OCI-LY7 (cell line): ENCODE measurements around the gene GSTO1. TPM values are rescaled to one million over a fixed set of nuclear protein-coding genes. Genes with fewer than 3 reads are reported as not detected.

ENCODE experiments used
- BruUV-seq: library from RNA; stranded (reverse); fragments of 400-500 nt; replicated peaks from 2 replicates; lab custom pipeline; 2021; lab: Mats Ljungman, UMichigan
- CTCF ChIA-PET: fragments of 300-600 bp; sonication (Branson Sonifier 250); formaldehyde crosslinking; loops from one replicate; lab custom pipeline; 2022; ENCODE audit warnings: antibody characterized with exemption; ENCODE audit not compliant: unreplicated experiment; lab: Charles Lee
- POLR2A ChIA-PET: fragments of 300-600 bp; sonication (Branson Sonifier 250); formaldehyde crosslinking; loops from one replicate; lab custom pipeline; 2022; ENCODE audit warnings: antibody characterized with exemption; lab: Charles Lee
- DNase-seq: peaks from one replicate; pipeline ENCODE4 v3.0.0-alpha.2; 2015; ENCODE audit warnings: low spot score
- H2AFZ ChIP-seq: fragments of 200-600 bp; sonication (generic), shearing (Covaris generic); 2 replicates; pipeline ENCODE4 v1.6.1; 2014; ENCODE audit warnings: mild to moderate bottlenecking, antibody characterized with exemption, low read length, moderate library complexity
- H3K27ac ChIP-seq: fragments of 200-600 bp; sonication (generic); 2 replicates; pipeline ENCODE4 v1.5.1; 2014; ENCODE audit warnings: mixed run types, low read depth, mild to moderate bottlenecking, moderate library complexity, low read length, inconsistent platforms; ENCODE audit not compliant: poor library complexity, severe bottlenecking
- H3K36me3 ChIP-seq: fragments of 200-600 bp; sonication (generic); 2 replicates; pipeline ENCODE4 v1.6.1; 2014; ENCODE audit warnings: mild to moderate bottlenecking, antibody characterized with exemption, low read length, moderate library complexity, mixed read lengths; ENCODE audit not compliant: insufficient read depth
- H3K4me1 ChIP-seq: fragments of 200-600 bp; sonication (generic); 2 replicates; pipeline ENCODE4 v1.5.1; 2014; ENCODE audit warnings: mild to moderate bottlenecking, low read length; ENCODE audit not compliant: insufficient read depth, poor library complexity, severe bottlenecking
- H3K4me2 ChIP-seq: fragments of 200-600 bp; sonication (generic); 2 replicates; pipeline ENCODE4 v1.6.1; 2014; ENCODE audit warnings: mild to moderate bottlenecking, low read length
- H3K4me3 ChIP-seq: fragments of 200-600 bp; sonication (generic); 2 replicates; pipeline ENCODE4 v1.5.1; 2014; ENCODE audit warnings: mild to moderate bottlenecking, low read depth, low read length; ENCODE audit not compliant: poor library complexity, severe bottlenecking
- H3K79me2 ChIP-seq: fragments of 200-600 bp; sonication (generic); 2 replicates; pipeline ENCODE4 v1.6.1; 2016; ENCODE audit warnings: low read depth, mild to moderate bottlenecking, low read length, moderate library complexity, mixed read lengths; ENCODE audit not compliant: insufficient read depth
- H3K9me2 ChIP-seq: fragments of 200-600 bp; sonication (generic); 2 replicates; pipeline ENCODE4 v1.6.1; 2016; ENCODE audit warnings: mild to moderate bottlenecking, low read length, mixed read lengths; ENCODE audit not compliant: insufficient read depth
- H3K9me3 ChIP-seq: fragments of 200-600 bp; sonication (generic); 2 replicates; pipeline ENCODE4 v1.6.1; 2014; ENCODE audit warnings: mild to moderate bottlenecking, mixed run types, low read length, mixed read lengths
- H4K20me1 ChIP-seq: fragments of 200-600 bp; sonication (generic); 2 replicates; pipeline ENCODE4 v1.6.1; 2014; ENCODE audit warnings: mild to moderate bottlenecking, antibody characterized with exemption, low read length, moderate library complexity, mixed read lengths; ENCODE audit not compliant: insufficient read depth
- EZH2phosphoT487 ChIP-seq: fragments of 200-600 bp; sonication (generic); IDR thresholded peaks from 2 replicates; pipeline ENCODE4 v1.6.1; 2018; ENCODE audit warnings: low read depth, borderline replicate concordance, mild to moderate bottlenecking, mixed run types, antibody characterized with exemption, low read length, moderate library complexity, mixed read lengths
- intact Hi-C: fragments of 100-400 bp; cut with micrococcal nuclease; formaldehyde crosslinking; loops from one replicate; pipeline ENCODE4 v1.10.0; 2022; ENCODE audit not compliant: unreplicated experiment
- total RNA-seq, 2 experiments: library from RNA; depleted of rRNA in 1 of 2; stranded (reverse); fragments of >200 nt in 1 of 2; shearing (Covaris generic) in 1 of 2; gene quantifications; 2 replicates each; pipeline ENCODE4 v1.2.3, GENCODE V29; 2014 to 2022
- TF ChIP-seq, protein P1 (sequence below): fragments of 200-600 bp; sonication (generic); conservative IDR thresholded peaks from 2 replicates; pipeline ENCODE4 v1.5.1; 2014; ENCODE audit warnings: mild to moderate bottlenecking, antibody characterized with exemption, low read length, moderate library complexity, mixed read lengths

The GSTO1 gene
- total RNA-seq, 2 experiments from 2014 or later, result 1.7 to 27.4 TPM

DNA sequence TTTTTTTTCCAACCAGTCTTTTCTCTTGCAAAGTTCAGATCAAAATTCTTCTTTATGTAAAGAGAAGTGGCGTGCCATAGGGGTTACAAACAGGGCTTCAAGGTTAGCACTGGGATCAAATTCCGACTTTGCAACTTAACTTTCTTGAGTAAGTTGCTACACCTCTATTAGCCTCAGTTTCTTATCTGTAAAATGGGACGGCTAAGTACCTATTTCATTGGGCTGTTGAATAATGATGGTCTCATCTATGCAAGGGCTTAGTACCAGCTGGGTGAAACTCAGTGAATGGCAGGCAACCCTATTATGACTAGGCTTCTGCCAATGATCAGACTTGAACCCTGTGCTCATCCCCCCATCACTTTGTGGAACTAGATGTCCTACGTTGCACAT, 49.7 kb downstream of the GSTO1 start:
- H4K20me1 ChIP-seq, result no peaks in the 10 kb centered on the region
- intact Hi-C loops, result no loop called here
- no peak overlapping the region for H2AFZ ChIP-seq
- H3K4me3 ChIP-seq, result no peak overlapping the region
- TF ChIP-seq, protein P1, sequence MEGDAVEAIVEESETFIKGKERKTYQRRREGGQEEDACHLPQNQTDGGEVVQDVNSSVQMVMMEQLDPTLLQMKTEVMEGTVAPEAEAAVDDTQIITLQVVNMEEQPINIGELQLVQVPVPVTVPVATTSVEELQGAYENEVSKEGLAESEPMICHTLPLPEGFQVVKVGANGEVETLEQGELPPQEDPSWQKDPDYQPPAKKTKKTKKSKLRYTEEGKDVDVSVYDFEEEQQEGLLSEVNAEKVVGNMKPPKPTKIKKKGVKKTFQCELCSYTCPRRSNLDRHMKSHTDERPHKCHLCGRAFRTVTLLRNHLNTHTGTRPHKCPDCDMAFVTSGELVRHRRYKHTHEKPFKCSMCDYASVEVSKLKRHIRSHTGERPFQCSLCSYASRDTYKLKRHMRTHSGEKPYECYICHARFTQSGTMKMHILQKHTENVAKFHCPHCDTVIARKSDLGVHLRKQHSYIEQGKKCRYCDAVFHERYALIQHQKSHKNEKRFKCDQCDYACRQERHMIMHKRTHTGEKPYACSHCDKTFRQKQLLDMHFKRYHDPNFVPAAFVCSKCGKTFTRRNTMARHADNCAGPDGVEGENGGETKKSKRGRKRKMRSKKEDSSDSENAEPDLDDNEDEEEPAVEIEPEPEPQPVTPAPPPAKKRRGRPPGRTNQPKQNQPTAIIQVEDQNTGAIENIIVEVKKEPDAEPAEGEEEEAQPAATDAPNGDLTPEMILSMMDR, result no peak
- TF ChIP-seq EZH2phosphoT487, result no peak
- DNase-seq, result no peak
- no peaks in the 10 kb centered on the region for H3K36me3 ChIP-seq
- H3K9me2 ChIP-seq, result no peaks in the 10 kb centered on the region
- H3K4me2 ChIP-seq, result no peak overlapping the region
- peaks cover 19% of the 10 kb centered on the region for H3K4me1 ChIP-seq
- H3K79me2 ChIP-seq, result no peaks in the 10 kb centered on the region
- no TSS peak for BruUV-seq
- H3K27ac ChIP-seq, result no peak overlapping the region
- ChIA-PET CTCF (interaction anchor here (0.6 to 3.8 kb wide), 3 partner anchors 13 to 46 kb away, joined by 3 to 28 read pairs (median 5); no protein-coding TSS in a partner anchor), POLR2A (interaction anchor here (1.3 kb wide), 1 partner anchor 34 kb away, joined by 6 read pairs; the partner anchor contains the start of gene ITPRIP)
- H3K9me3 ChIP-seq, result no peaks in the 10 kb centered on the region

DNA sequence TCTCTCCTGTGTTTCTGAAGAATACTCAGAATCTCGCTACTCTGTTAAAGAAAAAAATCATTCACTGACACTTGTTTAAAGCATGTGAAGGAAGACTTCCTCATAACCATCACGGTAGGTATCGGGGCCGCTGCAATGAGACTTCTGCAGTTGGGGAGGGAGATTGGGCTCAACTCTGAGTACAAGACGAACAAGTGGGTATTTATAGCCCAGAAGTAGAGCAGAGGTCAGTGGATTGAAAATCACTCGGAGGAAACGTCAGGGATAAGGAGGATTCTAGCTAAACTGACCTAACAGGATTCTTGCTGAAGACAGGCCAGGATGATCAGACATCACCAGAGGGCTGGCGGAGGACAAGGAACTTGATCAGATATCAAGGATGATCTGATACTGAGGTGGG, 50.2 kb downstream of the GSTO1 start:
- Histone ChIP-seq H3K4me2 (no peak overlapping the region), H3K4me1 (peaks cover 19% of the 10 kb centered on the region), H3K9me3 (no peaks in the 10 kb centered on the region), H2AFZ (no peak overlapping the region), H3K79me2 (no peaks in the 10 kb centered on the region), H4K20me1 (no peaks in the 10 kb centered on the region), H3K27ac (no peak overlapping the region), H3K9me2 (no peaks in the 10 kb centered on the region), H3K36me3 (peaks cover 6% of the 10 kb centered on the region; the same call in 1 of the 2 replicates), H3K4me3 (no peak overlapping the region)
- ChIA-PET POLR2A (interaction anchor here (1.3 to 3.0 kb wide), 4 partner anchors 13 to 34 kb away, joined by 4 to 16 read pairs (median 7); partner anchors contain the start of gene ITPRIP), CTCF (interaction anchor here (0.6 to 3.8 kb wide), 6 partner anchors 9 to 46 kb away, joined by 3 to 28 read pairs (median 4); no protein-coding TSS in a partner anchor)
- TF ChIP-seq, protein P1, result no peak
- no peak for TF ChIP-seq EZH2phosphoT487
- no TSS peak for BruUV-seq
- no peak for DNase-seq
- intact Hi-C loops, result loop anchor here (1.0 kb wide), 2 partner anchors 32 to 45 kb away; no protein-coding TSS in a partner anchor

DNA sequence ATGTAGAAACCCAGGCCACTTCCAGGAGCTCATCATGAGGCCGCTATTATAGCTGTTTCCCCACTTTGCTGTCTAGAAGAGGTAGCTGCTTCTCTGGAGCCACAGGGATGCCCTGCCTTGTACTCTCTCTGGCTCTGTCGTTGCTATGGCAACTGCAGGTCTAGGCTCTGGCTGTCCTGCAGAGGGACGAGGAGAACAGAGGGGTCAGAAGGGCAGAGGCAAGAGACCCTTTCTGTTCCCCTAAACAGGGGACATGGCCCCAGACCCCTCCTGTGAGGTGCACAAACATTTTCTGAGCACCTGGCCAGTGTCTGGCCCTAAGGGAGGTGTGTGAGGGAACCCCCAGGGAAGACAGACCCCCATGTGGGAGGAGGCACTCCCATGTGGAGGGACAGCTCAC, 52.2 kb downstream of the GSTO1 start:
- intact Hi-C loops, result no loop called here

More for the DNA sequence above, 52.2 kb downstream of the GSTO1 start:
- TF ChIP-seq EZH2phosphoT487, result no peak
- TF ChIP-seq, protein P1, result no peak
- H2AFZ ChIP-seq, result no peak overlapping the region
- no peaks in the 10 kb centered on the region for H3K79me2 ChIP-seq
- no peak overlapping the region for H3K4me3 ChIP-seq
- peaks cover 6% of the 10 kb centered on the region for H3K4me1 ChIP-seq
- no peak overlapping the region for H3K27ac ChIP-seq
- BruUV-seq, result no TSS peak
- no peaks in the 10 kb centered on the region for H3K9me2 ChIP-seq
- no peak overlapping the region for H3K4me2 ChIP-seq
- CTCF ChIA-PET, result interaction anchor here (1.0 to 3.8 kb wide), 8 partner anchors 9 to 44 kb away, joined by 3 to 28 read pairs (median 4); no protein-coding TSS in a partner anchor
- H3K36me3 ChIP-seq, result peaks cover 25% of the 10 kb centered on the region
- no peaks in the 10 kb centered on the region; the same call in 1 of the 2 replicates for H4K20me1 ChIP-seq
- no peak for DNase-seq
- POLR2A ChIA-PET, result interaction anchor here (0.6 to 3.0 kb wide), 9 partner anchors 9 to 45 kb away, joined by 3 to 16 read pairs (median 6); no protein-coding TSS in a partner anchor
- H3K9me3 ChIP-seq, result no peaks in the 10 kb centered on the region
